HL-60 (cell line): Measurements from ENCODE around the gene KIAA1549.

Experiments used
- CTCF ChIP-seq: IDR thresholded peaks from one replicate; pipeline ENCODE4 v1.5.1; 2011; ENCODE audit warnings: low read length, control low read depth, inconsistent platforms; ENCODE audit not compliant: insufficient read depth
- GABPA ChIP-seq: IDR thresholded peaks from 2 replicates; pipeline ENCODE4 v1.6.1; 2012; ENCODE audit warnings: low read depth
- POLR2AphosphoS5 ChIP-seq: IDR thresholded peaks from 2 replicates; pipeline ENCODE4 v1.6.1; 2012; ENCODE audit warnings: low read depth
- REST ChIP-seq: IDR thresholded peaks from 2 replicates; pipeline ENCODE4 v1.6.1; 2012; ENCODE audit warnings: low read depth; ENCODE audit not compliant: insufficient replicate concordance
- SPI1 ChIP-seq: IDR thresholded peaks from 2 replicates; pipeline ENCODE4 v1.6.1; 2012; ENCODE audit warnings: low read depth, mild to moderate bottlenecking, borderline replicate concordance

- TF ChIP-seq CTCF (no peak), REST (no peak), POLR2AphosphoS5 (no peak), GABPA (no peak), SPI1 (no peak)
Measured at GRCh38 chr7:138837627-138838026, 143.6 kb downstream of the KIAA1549 start.
